Prostate gland (tissue), 2 donors: ENCODE data around the gene SRRM1. TPM values are rescaled to one million over a fixed set of nuclear protein-coding genes. Genes with fewer than 3 reads are reported as not detected.
"Not testable (repeated sequence)": the region's sequence is repeated elsewhere in the genome, so short reads cannot be mapped to it uniquely, and the experiment has no call there.

Experiments used
- DNase-seq: peaks from one replicate; pipeline ENCODE4 v3.0.0-alpha.2; 2019; ENCODE audit warnings: low spot score
- H3K27ac ChIP-seq, 2 donors: fragments of 200-600 bp; sonication (generic); 2 replicates each; pipeline ENCODE4 v1.5.1; 2017 to 2019
- H3K27me3 ChIP-seq: fragments of 200-600 bp; sonication (generic); replicated peaks from 2 replicates; pipeline ENCODE4 v1.5.1; 2019; ENCODE audit not compliant: insufficient read depth
- H3K36me3 ChIP-seq, 2 donors: fragments of 200-600 bp; sonication (generic); 1 replicate in 1 of 2; 2 replicates in 1 of 2; pipeline versions ENCODE4 v1.5.1 to v1.8.1; 2017 to 2019
- H3K4me1 ChIP-seq: fragments of 200-600 bp; sonication (generic); replicated peaks from 2 replicates; pipeline ENCODE4 v1.5.1; 2019
- H3K4me3 ChIP-seq, 2 donors: fragments of 200-600 bp; sonication (generic); 2 replicates each; pipeline ENCODE4 v1.5.1; 2017 to 2019
- H3K9me3 ChIP-seq: fragments of 200-600 bp; sonication (generic); 2 replicates; pipeline ENCODE4 v1.5.1; 2017
- CTCF ChIP-seq, 4 experiments: fragments of 200-600 bp in 2 of 4; fragments of 450-650 bp in 2 of 4; sonication (generic) in 2 of 4; IDR thresholded peaks; 1 replicate in 3 of 4; 2 replicates in 1 of 4; pipeline ENCODE4 v1.5.1; 2016 to 2019; ENCODE audit warnings: antibody characterized with exemption in 4 of 4, mild to moderate bottlenecking in 2 of 4, moderate library complexity in 2 of 4
- POLR2A ChIP-seq: fragments of 450-650 bp; IDR thresholded peaks from one replicate; pipeline ENCODE4 v1.6.1; 2016; ENCODE audit warnings: antibody characterized with exemption, mild to moderate bottlenecking
- POLR2AphosphoS5 ChIP-seq: sonication (generic); formaldehyde crosslinking; IDR thresholded peaks from one replicate; pipeline ENCODE4 v1.6.1; 2017; ENCODE audit warnings: antibody characterized with exemption
- WGBS: methylation state at CpG from one replicate; pipeline ENCODE4 v1.1.5; 2018; 5-methylcytosine and 5-hydroxymethylcytosine counted together
- intact Hi-C: fragments of 100-400 bp; cut with DNase I; formaldehyde crosslinking; loops from one replicate; pipeline ENCODE4 v1.14.2; 2022
- total RNA-seq, 2 donors: library from RNA; depleted of rRNA; stranded (reverse); fragments of >200 nt; gene quantifications; one replicate each; pipeline ENCODE4 v1.1.0, GENCODE V29; 2016

SRRM1 gene
- total RNA-seq, 2 donors from 2014 or later = 119 to 147 TPM

GRCh38 chr1:24673341-24673740, 30.2 kb downstream of the SRRM1 start:
- TF ChIP-seq POLR2AphosphoS5 (no peak), POLR2A (no peak)
- Histone ChIP-seq H3K4me3 (no peak overlapping the region), H3K36me3 (peaks cover 21 to 28% of the 10 kb centered on the region in 2 donors), H3K27ac (no peak overlapping the region), H3K27me3 (no peaks in the 10 kb centered on the region), H3K9me3 (no peaks in the 10 kb centered on the region), H3K4me1 (no peaks in the 10 kb centered on the region)
- no peak for DNase-seq
- intact Hi-C loops = no loop called here
- WGBS = 91% methylated on average over 6 of the region's 6 CpGs

GRCh38 chr1:24678421-24678820, 35.3 kb downstream of the SRRM1 start:
- H3K4me1 ChIP-seq, H3K27me3 ChIP-seq, DNase-seq, H3K4me3 ChIP-seq, H3K27ac ChIP-seq, H3K9me3 ChIP-seq, intact Hi-C loops, H3K36me3 ChIP-seq: not testable (repeated sequence)
- WGBS = 95% methylated on average over 3 of the region's 3 CpGs

DNA sequence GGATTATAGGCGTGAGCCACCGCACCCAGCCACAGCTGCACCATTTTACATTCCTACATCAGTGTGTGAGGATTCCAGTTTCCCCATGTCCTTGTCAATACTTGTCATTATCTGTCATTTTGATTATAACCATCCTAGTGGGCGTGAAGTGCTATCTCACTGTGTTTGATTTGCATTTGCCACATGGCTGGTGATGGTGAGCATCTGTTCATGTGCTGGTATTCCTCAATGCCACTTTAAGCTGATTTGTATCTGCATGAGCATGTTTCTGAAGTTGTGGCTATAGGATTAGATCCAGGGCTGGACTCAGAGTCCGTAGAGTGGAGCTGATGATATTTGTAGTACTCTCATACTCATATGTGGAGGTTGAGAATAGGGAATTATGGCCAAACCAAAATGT, 36.6 kb downstream of the SRRM1 start:
- WGBS = 94% methylated on average over 4 of the region's 4 CpGs
- DNase-seq = no peak
- H3K27ac ChIP-seq = no peak overlapping the region
- H3K4me3 ChIP-seq = no peak overlapping the region
- intact Hi-C loops = no loop called here
- no peak for TF ChIP-seq CTCF (IDR thresholded peaks at IDR 0.05)
- TF ChIP-seq POLR2A = no peak
- H3K9me3 ChIP-seq = no peaks in the 10 kb centered on the region
- H3K36me3 ChIP-seq = no peaks in the 10 kb centered on the region
- no peaks in the 10 kb centered on the region for H3K4me1 ChIP-seq
- no peaks in the 10 kb centered on the region for H3K27me3 ChIP-seq

DNA sequence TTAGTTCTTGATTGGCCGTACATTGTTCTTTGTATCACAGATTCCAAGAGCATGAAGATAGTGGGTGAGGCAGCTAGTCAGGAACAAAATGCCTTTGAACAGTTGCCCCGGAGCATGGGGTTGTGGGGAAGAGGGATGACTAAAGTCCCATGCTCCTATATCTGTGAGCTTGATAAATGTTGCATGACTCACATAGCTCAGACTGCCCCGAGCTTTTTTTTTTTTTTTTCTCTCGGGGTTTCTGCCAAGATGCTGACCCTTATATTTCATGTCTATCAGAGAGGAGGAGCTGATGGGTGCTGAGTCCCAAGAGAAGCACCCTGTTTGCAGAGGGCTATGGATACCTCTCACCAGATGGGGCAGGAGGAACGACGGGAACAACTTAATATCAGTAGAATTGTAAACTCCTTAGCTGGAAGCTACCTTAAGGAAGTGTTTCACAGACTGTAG, 40.6 kb downstream of the SRRM1 start:
- Histone ChIP-seq H3K4me1 (no peaks in the 10 kb centered on the region), H3K27me3 (no peaks in the 10 kb centered on the region), H3K27ac (no peak overlapping the region), H3K36me3 (no peaks in the 10 kb centered on the region), H3K4me3 (no peak overlapping the region), H3K9me3 (no peaks in the 10 kb centered on the region)
- intact Hi-C loops = no loop called here
- 51% methylated on average over 6 of the region's 6 CpGs for WGBS
- no peak for DNase-seq
- TF ChIP-seq POLR2A = no peak
- TF ChIP-seq CTCF (IDR thresholded peaks at IDR 0.05) = no peak

- Histone ChIP-seq H3K27ac (no peak overlapping the region), H3K9me3 (no peaks in the 10 kb centered on the region), H3K27me3 (no peaks in the 10 kb centered on the region), H3K36me3 (no peaks in the 10 kb centered on the region), H3K4me3 (no peak overlapping the region), H3K4me1 (no peaks in the 10 kb centered on the region)
- WGBS = 84% methylated on average over 2 of the region's 2 CpGs
- DNase-seq = no peak
- intact Hi-C loops = loop anchor here (2.0 kb wide), 1 partner anchor 143 kb away; no protein-coding TSS in a partner anchor
- TF ChIP-seq CTCF (IDR thresholded peaks at IDR 0.05) (no peak), POLR2AphosphoS5 (no peak), POLR2A (no peak)
Observed at GRCh38 chr1:24688033-24688432, 44.9 kb downstream of the SRRM1 start.

GRCh38 chr1:24688621-24689195, 45.6 kb downstream of the SRRM1 start:
- Histone ChIP-seq H3K27ac (no peak overlapping the region), H3K4me3 (no peak overlapping the region), H3K4me1 (no peaks in the 10 kb centered on the region), H3K36me3 (no peaks in the 10 kb centered on the region), H3K9me3 (no peaks in the 10 kb centered on the region), H3K27me3 (no peaks in the 10 kb centered on the region)
- peak; percentile 54 for DNase-seq
- TF ChIP-seq POLR2AphosphoS5 (peak; percentile 24), POLR2A (no peak), CTCF (IDR thresholded peaks at IDR 0.05) (peak; percentile 29 to 87 (median 80))
- 42% methylated on average over 13 of the region's 13 CpGs for WGBS
- intact Hi-C loops = loop anchor here (2.0 kb wide), 1 partner anchor 142 kb away; no protein-coding TSS in a partner anchor
